HG02852 (cell line): ENCODE measurements around the gene AANAT.

ENCODE experiments used
- ATAC-seq: cut with Tn5 transposase; IDR thresholded peaks from one replicate; pipeline ENCODE4 v1.9.1; 2021; ENCODE audit warnings: mild to moderate bottlenecking, moderate library complexity; ENCODE audit not compliant: unreplicated experiment

Gene AANAT

GRCh38 chr17:76467809-76468633 lies 618 bp downstream of the AANAT start:
- ATAC-seq = no peak

- ATAC-seq = no peak
Observed at GRCh38 chr17:76468634-76469010, 1.2 kb downstream of the AANAT start.

GRCh38 chr17:76469076-76469990 lies 1.9 kb downstream of the AANAT start:
- ATAC-seq = no peak

- no peak for ATAC-seq
Observed at GRCh38 chr17:76469991-76470739, 2.8 kb downstream of the AANAT start.

GRCh38 chr17:76471498-76472257 lies 4.3 kb downstream of the AANAT start:
- ATAC-seq = no peak

GRCh38 chr17:76472258-76472645 lies 4.8 kb downstream of the AANAT start:
- no peak for ATAC-seq

- no peak for ATAC-seq
Observed at GRCh38 chr17:76472726-76473125, 5.3 kb downstream of the AANAT start.

- ATAC-seq = no peak
Observed at GRCh38 chr17:76473541-76473985, 6.2 kb downstream of the AANAT start.

GRCh38 chr17:76474238-76474637 lies 6.8 kb downstream of the AANAT start:
- ATAC-seq = no peak

- ATAC-seq = no peak
Observed at GRCh38 chr17:76474894-76475293, 7.5 kb downstream of the AANAT start.

GRCh38 chr17:76475302-76475701 lies 7.9 kb downstream of the AANAT start:
- no peak for ATAC-seq

GRCh38 chr17:76476736-76477135 lies 9.3 kb downstream of the AANAT start:
- ATAC-seq = no peak

- no peak for ATAC-seq
Observed at GRCh38 chr17:76477576-76477975, 10.2 kb downstream of the AANAT start.

GRCh38 chr17:76478097-76478496 lies 10.7 kb downstream of the AANAT start:
- no peak for ATAC-seq

GRCh38 chr17:76478730-76479514 lies 11.5 kb downstream of the AANAT start:
- ATAC-seq = no peak

GRCh38 chr17:76479515-76480060 lies 12.2 kb downstream of the AANAT start:
- ATAC-seq = no peak

GRCh38 chr17:76480632-76481031 lies 13.2 kb downstream of the AANAT start:
- ATAC-seq = no peak

- ATAC-seq = peak; percentile 70
Observed at GRCh38 chr17:76481071-76481655, 13.8 kb downstream of the AANAT start.

- no peak for ATAC-seq
Observed at GRCh38 chr17:76484228-76484725, 16.9 kb downstream of the AANAT start.
